HG02973 (cell line): ENCODE measurements around the gene PKDREJ.

Experiments
- ATAC-seq: cut with Tn5 transposase; IDR thresholded peaks from one replicate; pipeline ENCODE4 v1.9.1; 2021; ENCODE audit warnings: moderate library complexity; ENCODE audit not compliant: unreplicated experiment

Gene PKDREJ

GRCh38 chr22:46290121-46290842 is 27.1 kb upstream of the PKDREJ start:
- ATAC-seq = no peak

- ATAC-seq = no peak
These were observed 26.2 kb upstream of the PKDREJ start for GRCh38 chr22:46289244-46289891.

- no peak for ATAC-seq
These were observed 25.7 kb upstream of the PKDREJ start for GRCh38 chr22:46288846-46289243.

- ATAC-seq = peak; percentile 64
These were observed 25.0 kb upstream of the PKDREJ start for GRCh38 chr22:46287873-46288751.

GRCh38 chr22:46286941-46287872 is 24.1 kb upstream of the PKDREJ start:
- ATAC-seq = no peak

GRCh38 chr22:46286006-46286405 is 22.9 kb upstream of the PKDREJ start:
- no peak for ATAC-seq

GRCh38 chr22:46281866-46282678 is 18.9 kb upstream of the PKDREJ start:
- ATAC-seq = no peak

- no peak for ATAC-seq
These were observed 18.0 kb upstream of the PKDREJ start for GRCh38 chr22:46280999-46281623.

- no peak for ATAC-seq
These were observed 17.1 kb upstream of the PKDREJ start for GRCh38 chr22:46280063-46280817.

- no peak for ATAC-seq
These were observed 15.8 kb upstream of the PKDREJ start for GRCh38 chr22:46278656-46279645.

- no peak for ATAC-seq
These were observed 13.4 kb upstream of the PKDREJ start for GRCh38 chr22:46276563-46276962.

- ATAC-seq = no peak
These were observed 12.4 kb upstream of the PKDREJ start for GRCh38 chr22:46275455-46276122.

- ATAC-seq = no peak
These were observed 11.2 kb upstream of the PKDREJ start for GRCh38 chr22:46274381-46274780.

GRCh38 chr22:46273432-46274148 is 10.4 kb upstream of the PKDREJ start:
- ATAC-seq = no peak

- no peak for ATAC-seq
These were observed 9.8 kb upstream of the PKDREJ start for GRCh38 chr22:46272762-46273431.

GRCh38 chr22:46272196-46272595 is 9.1 kb upstream of the PKDREJ start:
- no peak for ATAC-seq
